CD14-positive monocyte (primary cell): ENCODE results near the gene TSHZ2. TPM values are rescaled to one million over a fixed set of nuclear protein-coding genes. Genes with fewer than 3 reads are reported as not detected.

Experiments
- DNase-seq, 3 donors: peaks; one replicate each; pipeline ENCODE4 v3.0.0-alpha.2; 2011 to 2022
- H2AFZ ChIP-seq: 2 replicates; pipeline ENCODE4 v1.6.0; 2012; ENCODE audit warnings: mild to moderate bottlenecking, low read depth, low read length, inconsistent platforms; ENCODE audit not compliant: insufficient read depth, poor library complexity, severe bottlenecking
- H3K27ac ChIP-seq, 2 donors: 1 replicate in 1 of 2; 2 replicates in 1 of 2; pipeline ENCODE4 v1.5.1; 2012 to 2013; ENCODE audit warnings: low read length in 2 of 2, control low read depth in 1 of 2, inconsistent platforms in 1 of 2, low read depth in 1 of 2, mild to moderate bottlenecking in 1 of 2
- H3K27me3 ChIP-seq, 2 donors: one replicate each; pipeline versions ENCODE4 v1.6.0 to v1.6.1; 2011 to 2013; ENCODE audit warnings: low read length in 2 of 2; ENCODE audit not compliant: control insufficient read depth in 2 of 2, insufficient read depth in 2 of 2
- H3K36me3 ChIP-seq, 2 donors: replicated peaks in 1 of 2; 1 replicate in 1 of 2; 2 replicates in 1 of 2; pipeline versions ENCODE4 v1.5.1 to v1.6.1; 2012 to 2013; ENCODE audit warnings: low read length in 2 of 2, control low read depth in 1 of 2, inconsistent platforms in 1 of 2, mild to moderate bottlenecking in 1 of 2; ENCODE audit not compliant: insufficient read depth in 2 of 2, control insufficient read depth in 1 of 2
- H3K4me1 ChIP-seq, 2 donors: 1 replicate in 1 of 2; 2 replicates in 1 of 2; pipeline versions ENCODE4 v1.5.1 to v1.6.1; 2012 to 2013; ENCODE audit warnings: low read length in 2 of 2, control low read depth in 1 of 2, inconsistent platforms in 1 of 2, mild to moderate bottlenecking in 1 of 2, moderate library complexity in 1 of 2; ENCODE audit not compliant: insufficient read depth in 2 of 2, control insufficient read depth in 1 of 2
- H3K4me2 ChIP-seq: replicated peaks from 2 replicates; pipeline ENCODE3; 2012; ENCODE audit warnings: low read length, moderate library complexity, mild to moderate bottlenecking; ENCODE audit not compliant: poor library complexity, severe bottlenecking; ENCODE audit errors: extremely low read depth
- H3K4me3 ChIP-seq, 3 experiments: fragments of 200-600 bp in 1 of 3; sonication (generic) in 1 of 3; replicated peaks in 1 of 3; 1 replicate in 2 of 3; 2 replicates in 1 of 3; pipeline ENCODE4 v1.5.1; 2011 to 2013; ENCODE audit warnings: low read length in 3 of 3, mild to moderate bottlenecking in 3 of 3, control low read depth in 2 of 3, low read depth in 2 of 3, inconsistent platforms in 1 of 3, moderate library complexity in 1 of 3
- H3K79me2 ChIP-seq: 2 replicates; pipeline ENCODE4 v1.6.0; 2012; ENCODE audit warnings: mild to moderate bottlenecking, control low read depth, inconsistent platforms, low read length, moderate library complexity; ENCODE audit not compliant: insufficient read depth
- H3K9ac ChIP-seq: 2 replicates; pipeline ENCODE4 v1.6.0; 2017; ENCODE audit warnings: low read length, mild to moderate bottlenecking; ENCODE audit not compliant: insufficient read depth, poor library complexity, severe bottlenecking
- H3K9me3 ChIP-seq, 2 donors: replicated peaks in 1 of 2; 1 replicate in 1 of 2; 2 replicates in 1 of 2; pipeline versions ENCODE4 v1.5.1 to v1.6.1; 2012 to 2013; ENCODE audit warnings: low read length in 2 of 2, control low read depth in 1 of 2; ENCODE audit not compliant: control insufficient read depth in 1 of 2, insufficient read depth in 1 of 2
- H4K20me1 ChIP-seq: 2 replicates; pipeline ENCODE4 v1.6.0; 2012; ENCODE audit warnings: mild to moderate bottlenecking, low read length, control low read depth, moderate library complexity; ENCODE audit not compliant: insufficient read depth
- H3K27ac Mint-ChIP-seq, 7 donors: one replicate each; pipeline ENCODE4 v1.8.0; 2020; ENCODE audit warnings: mild to moderate bottlenecking in 7 of 7, mixed read lengths in 7 of 7, moderate library complexity in 6 of 7, inconsistent platforms in 2 of 7
- H3K27me3 Mint-ChIP-seq, 3 donors: one replicate each; pipeline ENCODE4 v1.8.0; 2021 to 2022; ENCODE audit warnings: low read depth in 3 of 3, mild to moderate bottlenecking in 3 of 3, mixed read lengths in 3 of 3, moderate library complexity in 3 of 3, inconsistent platforms in 1 of 3
- H3K36me3 Mint-ChIP-seq, 2 donors: one replicate each; pipeline ENCODE4 v1.8.0; 2020; ENCODE audit warnings: mixed read lengths in 2 of 2, inconsistent platforms in 1 of 2, mild to moderate bottlenecking in 1 of 2
- H3K4me1 Mint-ChIP-seq: one replicate; pipeline ENCODE4 v1.8.0; 2020; ENCODE audit warnings: mild to moderate bottlenecking, mixed read lengths
- H3K4me3 Mint-ChIP-seq, 2 donors: one replicate each; pipeline ENCODE4 v1.8.0; 2020; ENCODE audit warnings: mild to moderate bottlenecking in 2 of 2, mixed read lengths in 2 of 2, moderate library complexity in 1 of 2
- H3K9me3 Mint-ChIP-seq, 7 donors: one replicate each; pipeline ENCODE4 v1.8.0; 2020 to 2022; ENCODE audit warnings: mixed read lengths in 7 of 7, mild to moderate bottlenecking in 6 of 7, moderate library complexity in 6 of 7, inconsistent platforms in 2 of 7
- CTCF ChIP-seq: fragments of 200-600 bp; IDR thresholded peaks from one replicate; pipeline ENCODE4 v1.8.0; 2022; ENCODE audit warnings: antibody characterized with exemption, mild to moderate bottlenecking
- WGBS: methylation state at CpG from one replicate; pipeline ENCODE4 v1.1.5; 2013; ENCODE audit warnings: missing lambda C conversion rate; ENCODE audit not compliant: insufficient coverage; 5-methylcytosine and 5-hydroxymethylcytosine counted together
- intact Hi-C, 2 donors: fragments of 100-400 bp; cut with micrococcal nuclease; formaldehyde crosslinking; loops; one replicate each; pipeline versions ENCODE4 v1.15.0 to v1.15.1; 2023
- polyA plus RNA-seq, 3 donors: library from polyadenylated mRNA; depleted of rRNA in 1 of 3; unstranded in 2 of 3; stranded (reverse) in 1 of 3; fragments of 300-500 nt in 2 of 3; fragments of >200 nt in 1 of 3; fragmentation: Illumina TruSeq in 2 of 3; gene quantifications; 1 replicate in 2 of 3; 2 replicates in 1 of 3; pipeline ENCODE4 v1.2.3, GENCODE V29; 2012 to 2021

The TSHZ2 gene
- polyA plus RNA-seq, 3 donors = not detected

GRCh38 chr20:53149890-53150205 lies 177.7 kb downstream of the TSHZ2 start:
- Mint-ChIP-seq H3K9me3 (no peaks in the 10 kb centered on the region), H3K4me1 (no peaks in the 10 kb centered on the region), H3K36me3 (no peaks in the 10 kb centered on the region), H3K27ac (no peak overlapping the region), H3K27me3 (peaks cover 0 to 5% (median 4%) of the 10 kb centered on the region in 3 donors), H3K4me3 (no peak overlapping the region)
- TF ChIP-seq CTCF = no peak
- H3K27me3 ChIP-seq = no peaks in the 10 kb centered on the region
- no peak overlapping the region for H3K4me2 ChIP-seq
- intact Hi-C loops = no loop called here
- no peak for DNase-seq
- no peaks in the 10 kb centered on the region for H3K9me3 ChIP-seq
- H3K4me3 ChIP-seq = no peak overlapping the region
- H3K36me3 ChIP-seq = no peaks in the 10 kb centered on the region
- no CpG with 5 or more reads among the region's 4 CpGs for WGBS
- no peaks in the 10 kb centered on the region for H4K20me1 ChIP-seq
- H2AFZ ChIP-seq = no peak overlapping the region
- no peaks in the 10 kb centered on the region for H3K79me2 ChIP-seq
- no peak overlapping the region for H3K27ac ChIP-seq
- no peak overlapping the region for H3K9ac ChIP-seq
- H3K4me1 ChIP-seq = no peaks in the 10 kb centered on the region

- no peaks in the 10 kb centered on the region for H3K36me3 Mint-ChIP-seq
- H3K4me1 Mint-ChIP-seq = no peaks in the 10 kb centered on the region
- Histone ChIP-seq H3K4me3 (no peak overlapping the region), H3K36me3 (no peaks in the 10 kb centered on the region), H4K20me1 (no peaks in the 10 kb centered on the region), H3K27ac (no peak overlapping the region), H3K9ac (no peak overlapping the region), H3K9me3 (no peaks in the 10 kb centered on the region), H3K4me2 (no peak overlapping the region), H3K79me2 (no peaks in the 10 kb centered on the region), H3K4me1 (no peaks in the 10 kb centered on the region), H2AFZ (no peak overlapping the region), H3K27me3 (no peaks in the 10 kb centered on the region)
- no peak for TF ChIP-seq CTCF
- no CpG with 5 or more reads among the region's 1 CpG for WGBS
- no peak for DNase-seq
- H3K27me3 Mint-ChIP-seq = peaks cover 0 to 5% (median 4%) of the 10 kb centered on the region in 3 donors
- H3K4me3 Mint-ChIP-seq = no peak overlapping the region
- intact Hi-C loops = no loop called here
- no peak overlapping the region for H3K27ac Mint-ChIP-seq
- H3K9me3 Mint-ChIP-seq = no peaks in the 10 kb centered on the region
Measured at GRCh38 chr20:53150532-53150931, 178.4 kb downstream of the TSHZ2 start.
